CD4-positive, alpha-beta T cell treated with Interferon alpha-2 for 1 hour (primary cell): ENCODE measurements around the gene FAM181B.
"Not testable (repeated sequence)": the region's sequence is repeated elsewhere in the genome, so short reads cannot be mapped to it uniquely, and the experiment has no call there.

Source experiments
- DNase-seq, 2 donors: peaks; one replicate each; pipeline ENCODE4 v3.0.0-alpha.2; 2020 to 2022

Gene FAM181B

GRCh38 chr11:82732348-82732733 lies 1.3 kb downstream of the FAM181B start:
- no peak for DNase-seq

GRCh38 chr11:82731691-82732277 lies 1.9 kb downstream of the FAM181B start:
- DNase-seq: no peak

- DNase-seq: no peak
Observed at GRCh38 chr11:82730754-82731153, 2.9 kb downstream of the FAM181B start.

GRCh38 chr11:82730286-82730685 lies 3.4 kb downstream of the FAM181B start:
- no peak for DNase-seq

GRCh38 chr11:82724026-82724425 lies 9.6 kb downstream of the FAM181B start:
- DNase-seq: no peak

GRCh38 chr11:82722231-82722630 lies 11.4 kb downstream of the FAM181B start:
- no peak for DNase-seq

- DNase-seq: no peak
Observed at GRCh38 chr11:82720267-82721065, 13.2 kb downstream of the FAM181B start.

GRCh38 chr11:82719361-82720105 lies 14.1 kb downstream of the FAM181B start:
- DNase-seq: no peak

GRCh38 chr11:82718821-82719220 lies 14.8 kb downstream of the FAM181B start:
- no peak for DNase-seq

GRCh38 chr11:82718307-82718706 lies 15.4 kb downstream of the FAM181B start:
- DNase-seq: peak in 1 of 2 donors; percentile 37

- DNase-seq: no peak
Observed at GRCh38 chr11:82714346-82715174, 19.1 kb downstream of the FAM181B start.

GRCh38 chr11:82711648-82712047 lies 22.0 kb downstream of the FAM181B start:
- DNase-seq: no peak

- DNase-seq: no peak
Observed at GRCh38 chr11:82703796-82704195, 29.9 kb downstream of the FAM181B start.

GRCh38 chr11:82703226-82703625 lies 30.4 kb downstream of the FAM181B start:
- DNase-seq: no peak

GRCh38 chr11:82701847-82702520 lies 31.7 kb downstream of the FAM181B start:
- peak in 1 of 2 donors; percentile 16 for DNase-seq

GRCh38 chr11:82698576-82699352 lies 34.9 kb downstream of the FAM181B start:
- no peak for DNase-seq

GRCh38 chr11:82692981-82693380 lies 40.7 kb downstream of the FAM181B start:
- no peak for DNase-seq

GRCh38 chr11:82689347-82689746 lies 44.3 kb downstream of the FAM181B start:
- DNase-seq: not testable (repeated sequence)

GRCh38 chr11:82686211-82686610 lies 47.5 kb downstream of the FAM181B start:
- no peak for DNase-seq

GRCh38 chr11:82683029-82683428 lies 50.6 kb downstream of the FAM181B start:
- DNase-seq: no peak

- peak in 1 of 2 donors; percentile 59 for DNase-seq
Observed at GRCh38 chr11:82682003-82682751, 51.5 kb downstream of the FAM181B start.
